Smooth muscle cell (in vitro differentiated cells): ENCODE data around the gene ERBB4. TPM values are rescaled to one million over a fixed set of nuclear protein-coding genes. Genes with fewer than 3 reads are reported as not detected.

Source experiments
- DNase-seq: peaks from one replicate; lab custom pipeline; 2025; ENCODE audit not compliant: unreplicated experiment; lab: John Stamatoyannopoulos, UW
- H2AFZ ChIP-seq: fragments of 200-600 bp; sonication (generic); 2 replicates; pipeline ENCODE4 v1.6.0; 2016; ENCODE audit warnings: antibody characterized with exemption, low read depth, mild to moderate bottlenecking
- H3F3A ChIP-seq: fragments of 200-600 bp; sonication (generic); 2 replicates; pipeline ENCODE4 v1.6.0; 2017; ENCODE audit warnings: antibody characterized with exemption, low read depth
- H3K27ac ChIP-seq: fragments of 200-600 bp; sonication (generic); 2 replicates; pipeline ENCODE4 v1.5.1; 2016; ENCODE audit warnings: low read depth, mild to moderate bottlenecking
- H3K27me3 ChIP-seq: fragments of 200-600 bp; sonication (generic); 2 replicates; pipeline ENCODE4 v1.6.1; 2016; ENCODE audit warnings: low read depth, mild to moderate bottlenecking
- H3K36me3 ChIP-seq: fragments of 200-600 bp; sonication (generic); 2 replicates; pipeline ENCODE4 v1.5.1; 2016; ENCODE audit warnings: low read depth
- H3K4me1 ChIP-seq: fragments of 200-600 bp; sonication (generic); 2 replicates; pipeline ENCODE4 v1.5.1; 2016; ENCODE audit warnings: low read depth
- H3K4me2 ChIP-seq: fragments of 200-600 bp; sonication (generic); 2 replicates; pipeline ENCODE4 v1.6.0; 2016; ENCODE audit warnings: mild to moderate bottlenecking
- H3K4me3 ChIP-seq: fragments of 200-600 bp; sonication (generic); 2 replicates; pipeline ENCODE4 v1.5.1; 2016; ENCODE audit warnings: mild to moderate bottlenecking
- H3K79me2 ChIP-seq: fragments of 200-600 bp; sonication (generic); 2 replicates; pipeline ENCODE4 v1.6.0; 2016; ENCODE audit warnings: low read depth, mild to moderate bottlenecking
- H3K9ac ChIP-seq: fragments of 200-600 bp; sonication (generic); 2 replicates; pipeline ENCODE4 v1.6.0; 2016; ENCODE audit warnings: low read depth
- H3K9me3 ChIP-seq: fragments of 200-600 bp; sonication (generic); replicated peaks from 2 replicates; pipeline ENCODE4 v1.5.1; 2016; ENCODE audit warnings: low read depth
- H4K20me1 ChIP-seq: fragments of 200-600 bp; sonication (generic); 2 replicates; pipeline ENCODE4 v1.6.0; 2016; ENCODE audit warnings: low read depth
- WGBS: methylation state at CpG from one replicate; pipeline ENCODE4 v1.1.7; 2016; ENCODE audit warnings: low lambda C conversion rate; 5-methylcytosine and 5-hydroxymethylcytosine counted together
- polyA plus RNA-seq: library from polyadenylated mRNA; unstranded; fragments of >200 nt; fragmentation: Nextera tagmentation; extraction: Ambion mirVana; gene quantifications from 2 replicates; pipeline ENCODE4 v1.2.1, GENCODE V29; 2016
- total RNA-seq: library from RNA; depleted of rRNA; stranded (reverse); fragments of >200 nt; gene quantifications from 2 replicates; pipeline ENCODE4 v1.2.3, GENCODE V29; 2014
- TF ChIP-seq, protein P1 (sequence below): fragments of 200-600 bp; sonication (generic); IDR thresholded peaks from 2 replicates; pipeline ENCODE4 v1.5.1; 2017; ENCODE audit warnings: borderline replicate concordance, mild to moderate bottlenecking, antibody characterized with exemption; ENCODE audit not compliant: insufficient read depth, poor library complexity, severe bottlenecking

Gene ERBB4
- total and polyA plus RNA-seq, 2 experiments from 2014 or later = 0.67 TPM; not detected in 1

GRCh38 chr2:212176151-212176550 lies 362.5 kb downstream of the ERBB4 start:
- H3K79me2 ChIP-seq = no peaks in the 10 kb centered on the region
- no peaks in the 10 kb centered on the region for H3K4me1 ChIP-seq
- no peaks in the 10 kb centered on the region for H3K36me3 ChIP-seq
- H2AFZ ChIP-seq = no peak overlapping the region
- no peak for DNase-seq
- no peak overlapping the region for H3K4me3 ChIP-seq
- TF ChIP-seq, protein P1, sequence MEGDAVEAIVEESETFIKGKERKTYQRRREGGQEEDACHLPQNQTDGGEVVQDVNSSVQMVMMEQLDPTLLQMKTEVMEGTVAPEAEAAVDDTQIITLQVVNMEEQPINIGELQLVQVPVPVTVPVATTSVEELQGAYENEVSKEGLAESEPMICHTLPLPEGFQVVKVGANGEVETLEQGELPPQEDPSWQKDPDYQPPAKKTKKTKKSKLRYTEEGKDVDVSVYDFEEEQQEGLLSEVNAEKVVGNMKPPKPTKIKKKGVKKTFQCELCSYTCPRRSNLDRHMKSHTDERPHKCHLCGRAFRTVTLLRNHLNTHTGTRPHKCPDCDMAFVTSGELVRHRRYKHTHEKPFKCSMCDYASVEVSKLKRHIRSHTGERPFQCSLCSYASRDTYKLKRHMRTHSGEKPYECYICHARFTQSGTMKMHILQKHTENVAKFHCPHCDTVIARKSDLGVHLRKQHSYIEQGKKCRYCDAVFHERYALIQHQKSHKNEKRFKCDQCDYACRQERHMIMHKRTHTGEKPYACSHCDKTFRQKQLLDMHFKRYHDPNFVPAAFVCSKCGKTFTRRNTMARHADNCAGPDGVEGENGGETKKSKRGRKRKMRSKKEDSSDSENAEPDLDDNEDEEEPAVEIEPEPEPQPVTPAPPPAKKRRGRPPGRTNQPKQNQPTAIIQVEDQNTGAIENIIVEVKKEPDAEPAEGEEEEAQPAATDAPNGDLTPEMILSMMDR = no peak
- no peak overlapping the region for H3K27ac ChIP-seq
- H3K9me3 ChIP-seq = no peaks in the 10 kb centered on the region
- H3K9ac ChIP-seq = no peak overlapping the region
- H3K4me2 ChIP-seq = no peak overlapping the region
- WGBS = 35% methylated on average over 1 of the region's 1 CpG
- H3K27me3 ChIP-seq = no peaks in the 10 kb centered on the region
- no peaks in the 10 kb centered on the region for H3F3A ChIP-seq
- H4K20me1 ChIP-seq = no peaks in the 10 kb centered on the region

- TF ChIP-seq, protein P1 = no peak
These were observed 364.7 kb downstream of the ERBB4 start for GRCh38 chr2:212173756-212174510.

DNA sequence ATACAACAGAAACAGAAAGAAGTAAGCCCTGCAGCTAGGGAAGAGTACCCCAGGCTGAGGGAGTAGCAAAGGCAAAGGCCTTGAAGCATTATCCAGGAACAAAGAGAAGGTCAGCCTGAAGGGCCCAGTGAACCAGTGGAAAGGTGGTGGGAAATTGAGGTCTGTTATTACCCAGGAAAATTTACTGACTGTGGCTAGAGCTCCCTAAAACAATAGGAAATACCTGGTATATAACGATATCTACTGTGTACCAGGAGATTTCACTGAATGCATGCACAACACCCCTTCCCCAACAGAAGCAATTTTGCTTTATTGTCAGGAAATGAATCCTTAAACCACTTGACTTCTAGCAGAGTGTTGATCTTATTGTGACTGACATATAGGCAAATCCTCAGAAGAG lies 365.3 kb downstream of the ERBB4 start:
- TF ChIP-seq, protein P1 = no peak

More at GRCh38 chr2:212173756-212174510, 364.7 kb downstream of the ERBB4 start:
- Histone ChIP-seq H3K4me3 (no peak overlapping the region), H3K27me3 (no peaks in the 10 kb centered on the region), H3K36me3 (no peaks in the 10 kb centered on the region), H3K27ac (no peak overlapping the region), H4K20me1 (no peaks in the 10 kb centered on the region), H3K79me2 (no peaks in the 10 kb centered on the region), H3K9me3 (no peaks in the 10 kb centered on the region), H2AFZ (no peak overlapping the region), H3K9ac (no peak overlapping the region), H3K4me1 (no peaks in the 10 kb centered on the region), H3K4me2 (no peak overlapping the region), H3F3A (no peaks in the 10 kb centered on the region)
- DNase-seq = no peak
- WGBS = 70% methylated on average over 3 of the region's 3 CpGs

GRCh38 chr2:212170382-212170781 lies 368.2 kb downstream of the ERBB4 start:
- TF ChIP-seq, protein P1 = no peak

More for the DNA sequence above, 365.3 kb downstream of the ERBB4 start:
- Histone ChIP-seq H3K9ac (no peak overlapping the region), H2AFZ (no peak overlapping the region), H3K36me3 (no peaks in the 10 kb centered on the region), H3K27me3 (no peaks in the 10 kb centered on the region), H3K4me2 (no peak overlapping the region), H3F3A (no peaks in the 10 kb centered on the region), H3K9me3 (no peaks in the 10 kb centered on the region), H4K20me1 (no peaks in the 10 kb centered on the region), H3K4me1 (no peaks in the 10 kb centered on the region), H3K79me2 (no peaks in the 10 kb centered on the region), H3K4me3 (no peak overlapping the region), H3K27ac (no peak overlapping the region)
- DNase-seq = no peak
- WGBS = 100% methylated on average over 1 of the region's 1 CpG

More at GRCh38 chr2:212170382-212170781, 368.2 kb downstream of the ERBB4 start:
- H3K9me3 ChIP-seq = no peaks in the 10 kb centered on the region
- WGBS = 61% methylated on average over 2 of the region's 2 CpGs
- H3K4me3 ChIP-seq = no peak overlapping the region
- H3K79me2 ChIP-seq = no peaks in the 10 kb centered on the region
- H2AFZ ChIP-seq = no peak overlapping the region
- no peak overlapping the region for H3K9ac ChIP-seq
- no peak for DNase-seq
- H3F3A ChIP-seq = no peaks in the 10 kb centered on the region
- no peak overlapping the region for H3K27ac ChIP-seq
- H3K27me3 ChIP-seq = no peaks in the 10 kb centered on the region
- H3K4me1 ChIP-seq = no peaks in the 10 kb centered on the region
- H4K20me1 ChIP-seq = no peaks in the 10 kb centered on the region
- H3K36me3 ChIP-seq = no peaks in the 10 kb centered on the region
- no peak overlapping the region for H3K4me2 ChIP-seq
